ENCODE data around the gene ADGRB2.

Gene ADGRB2

GRCh38 chr1:31787786-31788137 is 23.6 kb upstream of the ADGRB2 start:
- Histone ChIP-seq H3K9me3 (ENCODE audit: control extremely low read depth in 1 of 5, control insufficient read depth in 4 of 5, insufficient read depth in 2 of 5, low read depth in 1 of 5, low read length in 4 of 5) (no peaks in the 10 kb centered on the region), H3K4me1 (ENCODE audit: control extremely low read depth in 1 of 4, control insufficient read depth in 4 of 4, insufficient read depth in 4 of 4, low read length in 3 of 4) (peaks cover 0 to 19% (median 13%) of the 10 kb centered on the region in 4 experiments), H3K4me3 (ENCODE audit: control insufficient read depth in 1 of 7, extremely low read depth in 1 of 7, insufficient read depth in 4 of 7, low read depth in 2 of 7, low read length in 6 of 7) (peak overlapping the region in 5 of 7 experiments; percentile 71 to 94 (median 81)), H3K27ac (ENCODE audit: insufficient read depth in 1 of 2, low read depth in 1 of 2, low read length in 2 of 2, poor library complexity in 1 of 2, severe bottlenecking in 2 of 2) (no peak overlapping the region), H3K27me3 (replicated peaks in 2 of 5; ENCODE audit: control insufficient read depth in 4 of 5, insufficient read depth in 5 of 5, low read length in 4 of 5) (peaks cover 0 to 7% (median 0%) of the 10 kb centered on the region in 5 experiments), H3K36me3 (ENCODE audit: control insufficient read depth in 4 of 4, insufficient read depth in 4 of 4, low read length in 3 of 4) (no peaks in the 10 kb centered on the region)
- WGBS (ENCODE audit: insufficient coverage), result no CpG with 5 or more reads among the region's 1 CpG
- no peak for DNase-seq
- ChIA-PET CTCF (interaction anchor here (1.0 to 5.1 kb wide), 12 partner anchors 10 to 174 kb away, joined by 3 to 50 read pairs (median 8); partner anchors contain the start of genes ADGRB2 and COL16A1), POLR2A (no interaction called here)

DNA sequence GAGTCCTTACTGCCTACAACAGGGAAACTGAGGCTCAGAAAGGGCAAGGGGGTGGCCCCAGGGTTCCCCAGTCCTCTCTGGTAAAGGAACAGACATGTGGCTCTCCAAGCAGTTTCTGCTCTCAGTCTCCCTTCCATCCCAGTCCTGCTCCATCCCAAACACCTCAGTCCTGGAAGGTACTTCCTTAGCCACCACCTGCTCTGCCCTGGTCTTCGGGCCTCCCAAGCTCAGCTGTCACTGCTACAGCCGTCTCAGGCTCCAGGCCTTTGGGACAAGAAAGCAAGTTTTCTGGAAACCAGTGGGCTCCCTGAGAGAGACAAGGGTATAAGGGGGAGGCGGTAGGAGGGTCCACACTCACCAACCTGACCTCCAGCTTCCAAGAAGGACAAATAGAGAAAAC is 23.1 kb upstream of the ADGRB2 start:
- DNase-seq, result no peak
- CTCF ChIA-PET, result interaction anchor here (1.0 to 5.1 kb wide), 5 partner anchors 12 to 116 kb away, joined by 3 to 50 read pairs (median 16); partner anchors contain the start of gene ADGRB2
- no peak overlapping the region for H3K4me3 ChIP-seq (ENCODE audit: control insufficient read depth in 1 of 7, extremely low read depth in 1 of 7, insufficient read depth in 4 of 7, low read depth in 2 of 7, low read length in 6 of 7)
- 100% methylated on average over 2 of the region's 3 CpGs for WGBS (ENCODE audit: insufficient coverage)
- H3K27me3 ChIP-seq (replicated peaks in 2 of 5; ENCODE audit: control insufficient read depth in 4 of 5, insufficient read depth in 5 of 5, low read length in 4 of 5), result peaks cover 0 to 7% (median 0%) of the 10 kb centered on the region in 5 experiments
- POLR2A ChIA-PET, result no interaction called here
- no peaks in the 10 kb centered on the region for H3K36me3 ChIP-seq (ENCODE audit: control insufficient read depth in 4 of 4, insufficient read depth in 4 of 4, low read length in 3 of 4)
- H3K27ac ChIP-seq (ENCODE audit: insufficient read depth in 1 of 2, low read depth in 1 of 2, low read length in 2 of 2, poor library complexity in 1 of 2, severe bottlenecking in 2 of 2), result no peak overlapping the region
- H3K4me1 ChIP-seq (ENCODE audit: control extremely low read depth in 1 of 4, control insufficient read depth in 4 of 4, insufficient read depth in 4 of 4, low read length in 3 of 4), result peaks cover 0 to 24% (median 17%) of the 10 kb centered on the region in 4 experiments
- H3K9me3 ChIP-seq (ENCODE audit: control extremely low read depth in 1 of 5, control insufficient read depth in 4 of 5, insufficient read depth in 2 of 5, low read depth in 1 of 5, low read length in 4 of 5), result no peaks in the 10 kb centered on the region

GRCh38 chr1:31786366-31787060 is 22.4 kb upstream of the ADGRB2 start:
- H3K9me3 ChIP-seq (ENCODE audit: control extremely low read depth in 1 of 5, control insufficient read depth in 4 of 5, insufficient read depth in 2 of 5, low read depth in 1 of 5, low read length in 4 of 5), result no peaks in the 10 kb centered on the region
- H3K27ac ChIP-seq (ENCODE audit: insufficient read depth in 1 of 2, low read depth in 1 of 2, low read length in 2 of 2, poor library complexity in 1 of 2, severe bottlenecking in 2 of 2), result no peak overlapping the region
- no peak overlapping the region for H3K4me3 ChIP-seq (ENCODE audit: control insufficient read depth in 1 of 7, extremely low read depth in 1 of 7, insufficient read depth in 4 of 7, low read depth in 2 of 7, low read length in 6 of 7)
- 97% methylated on average over 14 of the region's 16 CpGs for WGBS (ENCODE audit: insufficient coverage)
- CTCF ChIA-PET, result interaction anchor here (5.1 kb wide), 1 partner anchor 21 kb away, joined by 50 read pairs; the partner anchor contains the start of gene ADGRB2
- H3K27me3 ChIP-seq (replicated peaks in 2 of 5; ENCODE audit: control insufficient read depth in 4 of 5, insufficient read depth in 5 of 5, low read length in 4 of 5), result peaks cover 0 to 7% (median 0%) of the 10 kb centered on the region in 5 experiments
- peaks cover 0 to 24% (median 18%) of the 10 kb centered on the region in 4 experiments for H3K4me1 ChIP-seq (ENCODE audit: control extremely low read depth in 1 of 4, control insufficient read depth in 4 of 4, insufficient read depth in 4 of 4, low read length in 3 of 4)
- no peaks in the 10 kb centered on the region for H3K36me3 ChIP-seq (ENCODE audit: control insufficient read depth in 4 of 4, insufficient read depth in 4 of 4, low read length in 3 of 4)
- DNase-seq, result no peak
- POLR2A ChIA-PET, result no interaction called here

GRCh38 chr1:31785947-31786290 is 21.8 kb upstream of the ADGRB2 start:
- Histone ChIP-seq H3K27ac (ENCODE audit: insufficient read depth in 1 of 2, low read depth in 1 of 2, low read length in 2 of 2, poor library complexity in 1 of 2, severe bottlenecking in 2 of 2) (no peak overlapping the region), H3K9me3 (ENCODE audit: control extremely low read depth in 1 of 5, control insufficient read depth in 4 of 5, insufficient read depth in 2 of 5, low read depth in 1 of 5, low read length in 4 of 5) (no peaks in the 10 kb centered on the region), H3K4me3 (ENCODE audit: control insufficient read depth in 1 of 7, extremely low read depth in 1 of 7, insufficient read depth in 4 of 7, low read depth in 2 of 7, low read length in 6 of 7) (no peak overlapping the region), H3K36me3 (ENCODE audit: control insufficient read depth in 4 of 4, insufficient read depth in 4 of 4, low read length in 3 of 4) (no peaks in the 10 kb centered on the region), H3K27me3 (replicated peaks in 2 of 5; ENCODE audit: control insufficient read depth in 4 of 5, insufficient read depth in 5 of 5, low read length in 4 of 5) (peaks cover 0 to 4% (median 0%) of the 10 kb centered on the region in 5 experiments), H3K4me1 (ENCODE audit: control extremely low read depth in 1 of 4, control insufficient read depth in 4 of 4, insufficient read depth in 4 of 4, low read length in 3 of 4) (peaks cover 0 to 26% (median 18%) of the 10 kb centered on the region in 4 experiments)
- no peak for DNase-seq
- CTCF ChIA-PET, result no interaction called here
- POLR2A ChIA-PET, result no interaction called here
- WGBS (ENCODE audit: insufficient coverage), result 100% methylated on average over 3 of the region's 3 CpGs

DNA sequence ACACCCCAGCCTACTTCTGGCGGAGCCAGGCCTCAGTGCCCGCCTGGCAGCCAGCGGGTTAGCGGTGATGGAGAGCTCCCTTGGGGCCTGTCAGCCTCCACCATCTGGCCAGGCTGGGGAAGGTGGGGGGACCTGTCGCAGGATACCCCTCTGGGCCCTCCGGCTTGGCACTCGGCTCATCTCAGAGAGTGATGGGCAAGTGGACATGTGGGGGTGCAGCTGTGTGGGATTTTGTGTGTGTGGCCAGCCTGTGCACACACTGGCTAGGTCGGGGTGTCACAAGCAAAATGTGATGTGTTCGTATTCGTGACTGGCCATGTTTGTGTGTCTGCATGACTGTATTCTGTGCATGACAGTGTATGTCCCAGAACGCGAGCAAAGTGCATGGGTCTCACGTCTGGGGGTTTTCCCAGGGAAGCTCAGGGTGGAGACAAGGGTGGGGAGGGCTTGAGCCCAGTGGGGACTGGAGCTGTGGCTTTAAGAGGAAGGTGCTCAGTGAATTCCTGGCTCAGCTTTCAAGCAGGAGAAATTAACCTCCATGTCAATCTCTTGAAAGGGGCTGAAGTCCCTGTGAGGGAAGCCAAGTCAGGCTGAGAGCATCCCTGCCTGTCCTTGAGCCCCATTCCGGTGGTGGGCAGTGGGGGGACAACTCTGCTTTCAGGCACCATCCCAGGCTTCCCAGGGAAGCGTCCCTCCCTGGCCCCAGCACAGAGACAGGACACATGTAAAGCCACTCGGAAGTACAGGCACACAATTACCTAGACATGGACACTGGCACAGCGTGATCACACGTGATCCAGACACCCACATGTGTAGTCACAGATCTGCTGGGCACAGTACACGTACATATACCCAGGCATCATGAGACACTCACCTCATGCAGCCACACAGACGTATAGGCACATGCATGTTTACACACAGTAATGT is 21.1 kb upstream of the ADGRB2 start:
- no peak overlapping the region for H3K27ac ChIP-seq (ENCODE audit: insufficient read depth in 1 of 2, low read depth in 1 of 2, low read length in 2 of 2, poor library complexity in 1 of 2, severe bottlenecking in 2 of 2)
- peaks cover 0 to 4% (median 0%) of the 10 kb centered on the region in 5 experiments for H3K27me3 ChIP-seq (replicated peaks in 2 of 5; ENCODE audit: control insufficient read depth in 4 of 5, insufficient read depth in 5 of 5, low read length in 4 of 5)
- 90% methylated on average over 16 of the region's 20 CpGs for WGBS (ENCODE audit: insufficient coverage)
- DNase-seq, result peak in 2 of 3 donors; percentile 69 to 70
- H3K36me3 ChIP-seq (ENCODE audit: control insufficient read depth in 4 of 4, insufficient read depth in 4 of 4, low read length in 3 of 4), result no peaks in the 10 kb centered on the region
- no peaks in the 10 kb centered on the region for H3K9me3 ChIP-seq (ENCODE audit: control extremely low read depth in 1 of 5, control insufficient read depth in 4 of 5, insufficient read depth in 2 of 5, low read depth in 1 of 5, low read length in 4 of 5)
- peaks cover 0 to 26% (median 18%) of the 10 kb centered on the region in 4 experiments for H3K4me1 ChIP-seq (ENCODE audit: control extremely low read depth in 1 of 4, control insufficient read depth in 4 of 4, insufficient read depth in 4 of 4, low read length in 3 of 4)
- no peak overlapping the region for H3K4me3 ChIP-seq (ENCODE audit: control insufficient read depth in 1 of 7, extremely low read depth in 1 of 7, insufficient read depth in 4 of 7, low read depth in 2 of 7, low read length in 6 of 7)
- CTCF ChIA-PET, result interaction anchor here (0.8 to 2.9 kb wide), 4 partner anchors 10 to 180 kb away, joined by 3 to 10 read pairs (median 4); no protein-coding TSS in a partner anchor
- POLR2A ChIA-PET, result no interaction called here

DNA sequence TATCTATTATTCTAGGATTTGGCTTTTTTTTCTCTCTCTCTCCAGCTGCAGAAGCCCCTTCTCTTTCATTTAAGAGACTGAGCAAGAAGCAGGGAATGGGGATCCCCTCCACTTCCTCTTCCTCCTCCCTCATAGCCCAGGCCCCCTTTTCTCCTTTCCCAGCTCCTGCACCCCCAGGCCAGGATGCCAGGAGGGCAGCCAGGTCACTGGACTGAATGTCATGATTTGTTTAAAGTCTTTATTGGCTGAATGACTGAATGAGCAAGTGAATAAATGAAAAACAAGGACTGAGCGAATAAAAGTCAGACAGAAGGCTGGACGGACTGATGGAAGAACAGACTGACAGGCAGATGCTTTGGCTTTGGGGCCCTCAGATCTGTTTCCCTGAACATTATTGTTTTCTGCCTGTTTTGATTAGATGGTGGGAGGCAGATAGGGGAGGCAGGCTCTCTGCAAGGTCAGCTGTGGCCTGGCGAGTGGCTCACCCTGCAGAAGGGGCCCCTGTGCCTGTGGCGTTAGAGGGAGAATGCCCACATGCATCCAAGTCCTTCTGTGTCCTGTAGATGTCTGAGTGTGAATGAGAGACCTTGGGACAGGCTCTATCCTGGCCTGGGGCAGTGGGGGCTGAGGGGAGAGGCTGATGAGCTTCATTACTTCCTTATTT is 20.3 kb upstream of the ADGRB2 start:
- DNase-seq, result no peak

More for the DNA sequence above, 20.3 kb upstream of the ADGRB2 start:
- CTCF ChIA-PET, result interaction anchor here (0.7 to 2.9 kb wide), 6 partner anchors 9 to 181 kb away, joined by 3 to 10 read pairs (median 4); no protein-coding TSS in a partner anchor
- Histone ChIP-seq H3K27ac (ENCODE audit: insufficient read depth in 1 of 2, low read depth in 1 of 2, low read length in 2 of 2, poor library complexity in 1 of 2, severe bottlenecking in 2 of 2) (no peak overlapping the region), H3K9me3 (ENCODE audit: control extremely low read depth in 1 of 5, control insufficient read depth in 4 of 5, insufficient read depth in 2 of 5, low read depth in 1 of 5, low read length in 4 of 5) (no peaks in the 10 kb centered on the region), H3K4me1 (ENCODE audit: control extremely low read depth in 1 of 4, control insufficient read depth in 4 of 4, insufficient read depth in 4 of 4, low read length in 3 of 4) (peaks cover 0 to 25% (median 18%) of the 10 kb centered on the region in 4 experiments), H3K4me3 (ENCODE audit: control insufficient read depth in 1 of 7, extremely low read depth in 1 of 7, insufficient read depth in 4 of 7, low read depth in 2 of 7, low read length in 6 of 7) (no peak overlapping the region), H3K36me3 (ENCODE audit: control insufficient read depth in 4 of 4, insufficient read depth in 4 of 4, low read length in 3 of 4) (no peaks in the 10 kb centered on the region), H3K27me3 (replicated peaks in 2 of 5; ENCODE audit: control insufficient read depth in 4 of 5, insufficient read depth in 5 of 5, low read length in 4 of 5) (peaks cover 0 to 5% (median 0%) of the 10 kb centered on the region in 5 experiments)
- 90% methylated on average over 4 of the region's 4 CpGs for WGBS (ENCODE audit: insufficient coverage)
- POLR2A ChIA-PET, result interaction anchor here (0.5 kb wide), 1 partner anchor 12 kb away, joined by 3 read pairs; no protein-coding TSS in a partner anchor
